SK-N-SH treated with all-trans-retinoic acid at 6 μM for 48 hours (cell line): ENCODE measurements around the gene ABI2.

ENCODE experiments used
- POU6F1 ChIP-seq: fragments of 250-450 bp; sonication (Bioruptor Pico); IDR thresholded peaks from 2 replicates; pipeline ENCODE4 v1.8.0; 2021; ENCODE audit warnings: low read depth, mild to moderate bottlenecking, moderate library complexity, borderline replicate concordance
- ZFP3 ChIP-seq: fragments of 250-450 bp; sonication (Bioruptor Pico); IDR thresholded peaks from 2 replicates; pipeline ENCODE4 v1.5.0; 2020; ENCODE audit warnings: mild to moderate bottlenecking, moderate library complexity

- TF ChIP-seq ZFP3 (CRISPR knock-in tag): no peak
- TF ChIP-seq POU6F1 (CRISPR knock-in tag): no peak
These were observed 141.4 kb downstream of the ABI2 start for GRCh38 chr2:203469546-203469945.
